ENCODE data around the gene BAZ2B.

- TF ChIP-seq POLR2A (IDR thresholded peaks at IDR 0.05): no peak
- TF ChIP-seq, protein P1, sequence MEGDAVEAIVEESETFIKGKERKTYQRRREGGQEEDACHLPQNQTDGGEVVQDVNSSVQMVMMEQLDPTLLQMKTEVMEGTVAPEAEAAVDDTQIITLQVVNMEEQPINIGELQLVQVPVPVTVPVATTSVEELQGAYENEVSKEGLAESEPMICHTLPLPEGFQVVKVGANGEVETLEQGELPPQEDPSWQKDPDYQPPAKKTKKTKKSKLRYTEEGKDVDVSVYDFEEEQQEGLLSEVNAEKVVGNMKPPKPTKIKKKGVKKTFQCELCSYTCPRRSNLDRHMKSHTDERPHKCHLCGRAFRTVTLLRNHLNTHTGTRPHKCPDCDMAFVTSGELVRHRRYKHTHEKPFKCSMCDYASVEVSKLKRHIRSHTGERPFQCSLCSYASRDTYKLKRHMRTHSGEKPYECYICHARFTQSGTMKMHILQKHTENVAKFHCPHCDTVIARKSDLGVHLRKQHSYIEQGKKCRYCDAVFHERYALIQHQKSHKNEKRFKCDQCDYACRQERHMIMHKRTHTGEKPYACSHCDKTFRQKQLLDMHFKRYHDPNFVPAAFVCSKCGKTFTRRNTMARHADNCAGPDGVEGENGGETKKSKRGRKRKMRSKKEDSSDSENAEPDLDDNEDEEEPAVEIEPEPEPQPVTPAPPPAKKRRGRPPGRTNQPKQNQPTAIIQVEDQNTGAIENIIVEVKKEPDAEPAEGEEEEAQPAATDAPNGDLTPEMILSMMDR (IDR thresholded peaks at IDR 0.05): no peak
Observed at GRCh38 chr2:159317392-159318088, 298.8 kb downstream of the BAZ2B start.
